Frontal cortex (tissue), 4 donors: ENCODE data around the gene RASGRP3. TPM values are rescaled to one million over a fixed set of nuclear protein-coding genes. Genes with fewer than 3 reads are reported as not detected.

ENCODE experiments used
- DNase-seq, 2 donors: peaks; one replicate each; pipeline ENCODE4 v3.0.0; 2012; ENCODE audit warnings: low spot score in 2 of 2
- FAIRE-seq: peaks from 2 replicates; lab custom pipeline; 2012; peaks lifted over from hg19 to GRCh38; lab: Jason Lieb, UNC
- total RNA-seq: library from RNA; depleted of rRNA; stranded (reverse); fragments of >200 nt; gene quantifications from one replicate; pipeline ENCODE4 v1.2.3, GENCODE V29; 2014
- donor health status: control.
- donor health status: control.
- donor health status: control.

Gene RASGRP3
- total RNA-seq, 1 donor from 2014 or later = 7.7 TPM

DNA sequence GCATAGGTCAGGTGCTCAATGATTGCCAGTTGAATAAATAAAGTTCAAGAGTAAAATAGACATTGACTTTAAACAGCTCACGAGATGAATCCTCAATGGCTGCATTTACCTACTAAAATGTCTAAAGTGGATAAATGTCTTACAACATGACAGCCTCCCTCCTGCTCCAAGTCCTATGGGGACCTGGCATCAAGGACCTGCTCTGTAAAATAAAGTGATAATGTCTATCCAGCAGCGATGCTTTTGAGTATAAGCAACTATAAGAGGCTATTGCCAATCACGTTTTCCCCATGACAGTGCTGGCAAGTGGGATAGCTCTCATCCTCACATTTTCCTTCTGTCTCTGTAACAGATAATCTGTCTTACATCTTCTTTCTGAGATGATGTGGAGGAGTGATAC lies 37.0 kb downstream of the RASGRP3 start:
- FAIRE-seq = no peak
- DNase-seq = no peak

DNA sequence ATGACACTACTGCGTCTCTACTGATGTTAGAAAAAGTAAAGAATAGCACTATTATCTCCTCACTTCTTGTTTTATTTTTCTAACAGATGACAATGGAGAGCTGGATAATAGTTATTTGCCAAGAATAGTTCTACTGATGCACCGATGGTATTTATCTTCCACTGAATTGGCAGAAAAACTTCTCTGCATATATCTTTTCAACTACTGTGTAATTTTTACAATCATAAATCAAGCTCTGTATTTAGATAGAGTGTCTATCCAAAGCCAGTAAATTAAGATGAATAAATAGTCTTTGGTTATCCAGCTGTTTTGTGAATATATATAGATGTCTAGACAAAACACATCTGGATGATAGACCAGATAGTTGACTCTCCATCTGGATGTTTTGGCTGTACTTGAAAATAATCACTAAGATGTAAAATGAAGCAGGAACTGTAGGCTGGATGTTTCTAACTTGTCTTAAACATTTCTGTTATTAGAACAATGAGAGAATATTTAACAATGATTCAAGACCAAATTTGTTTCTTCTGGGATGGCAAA lies 40.1 kb downstream of the RASGRP3 start:
- FAIRE-seq = no peak
- DNase-seq = no peak

DNA sequence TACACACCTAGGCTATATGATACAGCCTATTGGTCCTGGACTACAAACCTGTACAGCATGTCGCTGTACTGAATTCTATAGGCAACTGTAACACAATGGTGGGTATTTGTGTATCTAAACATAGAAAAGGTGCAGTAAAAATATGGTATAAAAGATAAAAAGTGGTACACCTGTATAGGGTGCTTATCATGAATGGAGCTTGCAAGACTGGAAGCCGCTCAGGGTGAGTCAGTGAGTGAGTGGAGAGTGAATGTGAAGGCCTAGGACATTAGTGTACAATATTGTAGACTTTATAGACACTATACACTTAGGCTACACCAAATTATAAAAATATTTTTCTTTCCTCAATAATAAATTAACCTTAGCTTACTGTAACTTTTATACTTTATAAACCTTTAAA lies 41.8 kb downstream of the RASGRP3 start:
- no peak for DNase-seq

DNA sequence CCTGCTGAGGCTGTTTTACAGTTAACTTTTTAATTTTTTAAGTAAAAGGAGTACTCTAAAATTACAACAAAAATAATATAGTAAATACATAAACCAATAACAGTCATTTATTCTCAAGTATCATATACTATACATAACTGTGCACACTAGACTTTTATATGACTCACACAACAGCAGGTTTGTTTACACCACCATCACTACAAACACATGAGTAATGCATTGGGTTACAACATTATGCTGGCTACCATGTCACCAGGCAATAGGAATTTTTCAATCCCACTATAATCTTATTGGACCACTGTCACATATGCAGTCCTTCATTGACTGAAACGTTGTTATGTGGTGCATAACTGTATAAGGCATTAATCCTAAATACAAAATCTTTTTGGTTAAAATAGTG lies 42.5 kb downstream of the RASGRP3 start:
- DNase-seq = no peak
- no peak for FAIRE-seq

More for the DNA sequence above, 41.8 kb downstream of the RASGRP3 start:
- FAIRE-seq = peak; percentile 68

DNA sequence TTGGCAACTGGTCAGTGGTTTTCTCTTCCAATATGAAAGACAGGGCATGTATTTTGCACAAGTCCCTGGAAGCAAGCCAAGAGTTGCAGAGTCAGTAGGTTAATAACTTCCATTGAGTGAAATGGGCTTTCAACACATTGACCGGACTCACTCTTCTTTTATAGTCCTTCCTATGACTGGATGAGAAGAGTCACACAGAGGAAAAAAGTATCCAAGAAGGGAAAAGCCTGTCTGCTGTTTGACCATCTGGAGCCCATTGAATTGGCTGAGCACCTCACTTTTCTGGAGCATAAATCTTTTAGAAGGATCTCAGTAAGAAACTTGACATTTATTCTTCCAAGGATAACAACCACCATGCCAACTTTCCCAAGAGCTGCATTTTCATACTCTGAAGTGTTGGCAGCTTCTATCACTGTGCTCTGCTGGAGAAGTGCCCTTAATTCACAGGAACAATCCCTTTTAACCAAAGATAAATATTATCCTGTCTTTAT lies 45.4 kb downstream of the RASGRP3 start:
- no peak for DNase-seq
- no peak for FAIRE-seq

DNA sequence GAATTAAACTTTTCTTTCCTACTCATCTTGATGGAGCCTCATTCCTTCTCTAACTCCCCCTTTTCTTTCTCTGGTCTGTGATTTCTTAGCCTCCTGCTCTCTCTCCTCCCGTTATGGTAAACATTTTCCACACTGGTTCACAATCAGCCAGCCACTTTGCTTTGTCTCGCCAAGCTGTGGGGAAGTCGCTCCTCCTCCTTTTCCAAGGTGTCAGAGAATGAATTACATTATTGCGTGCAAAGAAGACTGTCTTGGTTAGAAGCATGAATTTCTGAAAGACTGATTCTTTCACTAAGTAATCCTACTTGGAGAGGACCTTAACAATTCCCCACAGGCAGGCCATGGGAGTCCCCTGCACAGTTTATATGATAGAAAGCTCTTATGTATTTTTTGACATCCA lies 46.1 kb downstream of the RASGRP3 start:
- no peak for FAIRE-seq

DNA sequence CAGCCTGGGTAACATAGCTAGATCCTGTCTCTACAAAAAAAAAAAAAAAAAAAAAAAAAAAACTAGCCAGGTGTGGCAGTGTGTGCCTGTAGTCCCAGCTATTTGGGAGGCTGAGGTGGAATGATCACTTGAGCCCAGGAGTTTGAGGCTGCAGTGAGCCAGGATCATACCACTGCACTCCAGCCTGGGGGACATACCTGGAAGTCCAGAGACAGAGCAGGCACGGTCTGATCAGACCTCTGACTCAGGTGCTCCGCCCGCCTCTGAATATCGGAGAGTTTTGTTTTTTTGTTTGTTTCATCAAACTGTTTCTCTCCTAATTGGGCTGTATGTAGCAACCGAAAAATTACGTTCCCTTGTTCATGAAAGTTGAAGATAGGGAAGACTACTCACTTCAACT lies 49.2 kb downstream of the RASGRP3 start:
- DNase-seq (no peak), FAIRE-seq (no peak)

More for the DNA sequence above, 46.1 kb downstream of the RASGRP3 start:
- no peak for DNase-seq

DNA sequence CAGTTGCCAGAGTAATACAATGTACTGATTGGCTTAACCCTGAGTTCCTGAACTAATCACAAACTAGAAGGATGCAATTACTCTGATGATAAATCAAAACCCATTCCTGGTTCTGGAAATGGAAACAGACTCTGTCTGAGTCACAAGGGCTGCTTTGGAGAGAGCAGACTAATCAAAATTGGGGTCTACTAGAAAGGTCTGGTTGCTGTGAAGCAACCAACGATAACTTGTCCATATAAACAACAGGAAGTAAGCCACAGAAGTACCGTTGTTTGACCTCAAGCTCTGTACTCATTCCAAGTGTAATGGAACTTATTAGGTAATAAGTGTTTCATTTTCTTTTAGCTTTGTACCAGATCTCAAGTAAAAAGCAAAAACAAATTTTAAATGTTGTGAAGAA lies 49.7 kb downstream of the RASGRP3 start:
- no peak for DNase-seq
- FAIRE-seq = no peak

DNA sequence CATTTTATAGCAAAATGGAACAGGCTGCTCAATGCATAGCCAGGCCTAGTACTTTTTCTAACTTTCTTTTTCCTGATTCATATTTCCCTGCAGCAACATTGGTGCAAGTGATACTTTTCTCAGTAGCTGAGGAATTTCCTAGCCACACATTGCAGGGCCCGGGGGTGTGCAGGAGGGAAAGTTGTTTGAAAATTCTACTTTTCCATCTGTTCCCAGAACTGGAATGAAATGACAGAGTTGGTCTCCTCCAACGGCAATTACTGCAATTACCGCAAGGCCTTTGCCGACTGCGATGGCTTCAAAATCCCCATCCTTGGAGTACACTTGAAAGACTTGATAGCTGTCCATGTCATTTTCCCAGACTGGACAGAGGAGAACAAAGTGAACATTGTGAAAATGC lies 50.5 kb downstream of the RASGRP3 start:
- FAIRE-seq (no peak), DNase-seq (no peak)

DNA sequence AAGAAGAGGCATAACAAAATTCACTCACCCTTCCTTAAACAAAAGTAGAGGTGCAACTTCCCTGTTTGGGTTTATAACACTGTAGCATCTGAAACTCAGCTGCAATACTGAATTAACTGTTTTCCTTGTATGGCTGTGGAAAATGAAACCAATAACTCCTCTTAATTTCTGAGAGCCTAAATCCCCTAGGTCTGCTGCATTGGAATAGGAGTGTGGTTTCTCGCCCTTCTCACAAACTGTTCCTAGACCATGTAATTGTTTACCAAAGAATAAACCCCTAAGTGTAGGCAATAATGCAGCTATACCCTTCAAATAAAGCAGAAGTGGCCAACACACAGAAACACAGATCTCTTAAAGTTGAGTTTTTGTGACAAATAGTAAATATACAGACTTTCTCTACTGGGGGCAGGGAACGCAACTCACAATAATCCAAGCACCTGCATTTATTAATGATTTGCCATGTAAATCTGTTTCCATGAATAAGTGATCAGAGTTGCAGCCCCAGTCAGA lies 52.0 kb downstream of the RASGRP3 start:
- DNase-seq = no peak
- no peak for FAIRE-seq

DNA sequence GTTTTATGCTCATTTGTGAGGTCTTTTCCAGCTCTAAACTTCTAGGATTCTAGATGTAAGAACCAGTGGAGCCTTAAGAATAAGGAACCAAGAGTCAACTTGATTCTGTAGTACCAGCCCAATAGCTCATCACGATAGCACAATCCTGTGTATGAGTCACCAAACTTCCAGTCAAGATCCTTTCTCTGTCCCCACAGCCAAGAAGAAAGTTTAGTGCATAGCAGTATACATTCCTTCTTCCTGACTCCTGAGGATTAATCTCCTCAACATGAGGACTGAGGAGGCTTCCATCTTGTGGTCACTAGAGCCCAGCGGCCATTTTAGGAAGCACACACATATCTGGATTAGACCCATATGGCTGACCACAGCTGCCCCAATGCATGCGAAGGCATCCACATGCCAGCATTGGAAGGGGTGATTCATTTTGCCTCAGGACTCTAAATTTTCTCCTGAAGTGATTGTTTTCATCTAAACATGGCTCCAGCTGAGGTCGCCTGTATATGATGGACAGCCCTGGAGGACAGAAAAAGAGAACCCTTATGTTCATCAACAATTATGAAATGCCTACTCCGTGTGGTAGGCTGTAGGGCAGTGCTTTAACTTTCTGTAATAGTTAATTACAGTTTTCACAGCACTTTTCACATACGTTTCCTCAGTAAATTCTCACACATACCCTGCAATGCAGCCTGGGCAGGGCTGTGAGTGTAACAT lies 53.5 kb downstream of the RASGRP3 start:
- no peak for FAIRE-seq
- DNase-seq = no peak

DNA sequence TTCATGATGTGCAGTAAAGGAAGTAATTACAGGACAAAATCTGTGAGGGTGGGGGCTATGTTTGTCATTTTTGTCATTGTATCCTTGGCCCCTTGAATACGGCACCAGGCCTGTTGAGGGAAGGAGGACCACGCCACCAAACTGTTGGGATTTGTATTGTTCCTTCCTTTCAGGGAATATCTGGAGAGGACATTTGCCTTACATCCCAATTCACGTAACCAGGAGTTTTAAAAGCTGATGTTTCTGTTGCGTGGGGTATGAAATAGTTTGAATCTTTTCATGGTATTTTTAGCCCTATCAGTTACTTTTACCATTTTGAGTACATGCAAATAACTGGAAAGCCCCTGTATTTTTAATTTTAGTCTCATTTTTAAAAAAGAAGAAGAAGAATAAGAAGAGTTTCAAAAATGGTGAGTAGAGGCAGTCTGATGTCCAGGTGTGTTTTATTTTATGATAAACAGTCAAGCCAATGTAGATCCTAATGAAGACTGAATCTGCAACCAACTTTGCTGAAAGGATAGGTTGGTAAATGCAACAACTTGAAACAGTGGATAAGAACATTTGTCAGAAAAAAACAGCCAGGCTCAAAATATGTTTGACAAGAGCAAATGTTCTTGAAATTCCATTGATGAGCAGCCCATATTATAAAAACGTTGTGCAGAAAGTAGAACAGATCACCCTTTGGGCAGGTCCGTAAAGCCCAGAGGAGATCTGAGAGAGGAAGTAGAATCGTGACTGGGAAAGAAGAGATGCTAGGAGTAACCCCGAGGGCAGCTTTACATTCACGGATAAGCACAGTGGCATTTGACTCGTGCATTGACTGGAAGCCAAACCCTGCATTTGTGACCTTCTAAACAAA lies 54.5 kb downstream of the RASGRP3 start:
- FAIRE-seq = no peak

DNA sequence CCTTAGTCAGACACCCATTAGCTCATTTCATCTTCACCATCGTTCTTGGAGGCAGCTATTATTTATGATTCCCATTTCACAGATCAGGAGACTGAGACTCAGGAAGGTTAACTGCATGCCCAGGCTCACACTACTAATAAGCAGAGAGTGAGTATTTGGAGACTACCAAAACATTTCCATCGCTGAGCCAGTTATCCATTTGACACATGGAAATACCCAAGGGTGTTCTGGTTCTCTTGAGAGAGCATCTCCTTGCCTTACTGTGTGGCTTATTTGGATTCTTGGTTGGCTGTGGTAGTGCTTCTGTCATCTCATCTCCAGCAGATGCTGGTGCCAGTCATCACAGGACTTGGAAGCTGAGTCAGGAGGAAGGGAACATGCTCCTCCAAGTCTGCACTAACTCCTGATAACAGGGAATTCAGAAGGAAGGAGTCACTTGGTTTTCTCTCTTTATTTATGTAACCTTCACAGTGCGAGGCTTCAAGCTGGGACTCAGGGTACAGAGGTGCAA lies 55.2 kb downstream of the RASGRP3 start:
- FAIRE-seq (no peak), DNase-seq (no peak)

More for the DNA sequence above, 54.5 kb downstream of the RASGRP3 start:
- no peak for DNase-seq

DNA sequence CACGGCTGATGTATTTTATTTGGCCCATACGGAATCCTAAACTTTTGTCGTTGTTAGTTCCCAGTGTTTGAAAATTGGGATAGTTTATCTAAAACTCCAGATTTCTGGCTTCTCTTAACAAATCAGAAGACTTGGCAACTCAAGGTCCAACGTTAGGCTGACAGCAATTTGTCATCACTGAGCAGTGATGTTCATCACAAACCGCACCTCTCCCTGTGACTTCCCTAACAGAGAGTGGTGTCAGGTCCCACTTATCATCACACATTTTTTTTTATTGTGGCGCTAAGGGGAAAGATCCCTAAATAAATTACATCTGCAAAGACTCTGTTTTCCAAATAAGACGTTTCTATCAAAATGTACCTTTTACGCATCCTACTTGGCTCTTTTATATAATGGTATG lies 55.7 kb downstream of the RASGRP3 start:
- no peak for DNase-seq
- FAIRE-seq = no peak

DNA sequence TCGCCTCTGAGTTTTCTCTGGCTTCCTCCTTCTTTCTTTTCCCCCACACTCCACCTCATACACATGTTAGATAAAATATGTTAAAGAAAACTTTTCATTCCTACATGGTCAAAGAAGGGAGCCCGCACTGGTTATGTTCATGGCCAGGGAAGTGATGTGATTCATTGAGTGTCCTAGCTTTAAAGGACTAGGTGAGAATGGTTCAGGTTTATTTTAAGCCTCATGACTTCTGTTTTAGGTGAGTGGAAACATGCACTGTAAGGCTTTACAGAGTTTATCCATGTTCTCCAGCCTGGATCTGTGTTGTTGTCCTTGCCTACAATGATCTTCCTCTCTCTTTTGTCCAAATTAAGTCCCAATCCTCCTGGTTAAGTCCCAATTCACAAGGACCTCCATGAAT lies 56.5 kb downstream of the RASGRP3 start:
- no peak for DNase-seq
- no peak for FAIRE-seq

DNA sequence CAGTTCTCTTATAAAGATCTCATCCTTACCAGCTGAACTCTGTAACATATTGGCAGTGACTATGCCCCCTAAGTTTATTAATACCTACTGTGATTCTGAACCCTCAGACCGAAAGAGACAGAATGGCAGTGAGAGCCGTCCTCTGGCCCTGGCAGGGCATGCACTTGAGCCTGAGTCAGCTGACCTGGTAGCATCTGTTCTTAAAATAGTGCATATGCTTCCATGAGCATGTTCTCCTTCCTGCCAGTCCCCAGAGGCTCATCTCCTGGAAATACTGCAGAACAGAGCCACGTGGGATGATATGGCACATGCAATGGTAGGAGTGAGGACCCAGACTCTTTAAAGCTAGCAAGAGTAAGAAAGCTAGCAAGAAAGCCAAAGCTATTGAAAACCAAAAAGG lies 59.0 kb downstream of the RASGRP3 start:
- no peak for DNase-seq
- FAIRE-seq = no peak

DNA sequence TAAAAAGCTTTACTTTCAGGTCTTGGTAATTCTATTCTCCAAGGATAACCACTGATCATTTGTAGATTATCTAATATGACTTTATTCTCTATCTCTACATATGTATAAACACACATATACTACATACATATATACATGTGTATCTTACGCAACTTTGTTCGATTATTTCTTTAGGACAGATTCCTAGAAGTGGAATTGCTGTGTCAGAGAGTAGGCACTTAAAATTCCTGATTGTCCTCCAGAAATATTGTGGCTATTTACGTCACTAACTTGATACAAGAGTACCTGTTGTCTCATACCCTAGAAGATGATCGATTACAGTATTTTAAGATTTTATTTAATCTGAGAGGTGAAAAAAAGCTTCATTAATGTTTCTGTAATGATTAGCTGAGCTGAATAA lies 64.8 kb downstream of the RASGRP3 start:
- FAIRE-seq (no peak), DNase-seq (no peak)

DNA sequence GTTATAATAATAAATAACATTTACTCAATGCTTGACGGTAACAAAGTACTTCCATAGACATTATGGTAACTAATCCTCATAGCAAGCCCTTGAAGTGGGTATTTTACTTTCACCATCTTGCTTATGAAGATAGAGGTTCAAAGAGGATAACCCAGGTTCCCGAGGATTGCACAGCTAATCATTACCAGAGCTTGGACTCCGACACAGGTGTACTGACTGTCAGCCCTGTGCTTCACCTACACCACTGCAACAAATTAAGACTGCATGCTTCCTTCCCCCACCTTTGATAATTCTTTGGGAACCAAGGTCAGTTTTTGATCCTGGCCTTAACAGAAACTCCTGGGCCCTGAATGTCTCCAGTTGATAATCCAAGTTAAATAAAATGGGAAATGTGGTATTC lies 73.8 kb downstream of the RASGRP3 start:
- FAIRE-seq = no peak
- no peak for DNase-seq

DNA sequence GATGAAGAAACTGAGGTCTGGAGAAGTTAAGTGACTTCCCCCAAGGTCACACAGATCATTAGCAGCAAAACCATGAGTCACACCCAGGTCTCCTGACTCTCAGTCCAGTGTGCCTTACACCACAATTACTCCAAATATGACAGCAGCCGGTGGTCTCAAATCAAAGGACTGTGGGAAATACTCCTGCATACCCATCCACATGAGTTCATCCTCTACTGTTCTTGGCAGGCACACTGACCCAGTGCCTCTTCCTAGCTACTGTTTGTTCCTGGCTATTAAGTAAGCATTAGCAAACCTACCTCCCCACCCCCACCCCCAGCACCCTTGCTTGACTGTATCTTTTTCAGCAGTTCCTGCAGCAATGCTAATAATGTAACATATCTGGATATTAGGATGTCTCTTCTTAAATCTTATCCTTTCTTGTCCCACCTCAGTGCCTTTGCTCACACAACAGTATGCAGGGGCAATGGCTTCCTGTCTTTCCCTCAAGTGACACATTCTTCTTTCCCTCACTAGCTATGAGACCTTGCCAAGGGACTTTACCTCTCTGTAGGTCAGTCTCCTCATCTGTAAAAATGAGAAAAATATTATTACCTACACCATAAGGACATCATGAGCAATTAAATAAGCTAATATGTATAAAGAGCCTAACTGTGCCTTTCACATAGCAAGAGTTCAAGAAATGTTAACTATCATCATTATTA lies 76.5 kb downstream of the RASGRP3 start:
- FAIRE-seq = no peak
- DNase-seq = no peak

DNA sequence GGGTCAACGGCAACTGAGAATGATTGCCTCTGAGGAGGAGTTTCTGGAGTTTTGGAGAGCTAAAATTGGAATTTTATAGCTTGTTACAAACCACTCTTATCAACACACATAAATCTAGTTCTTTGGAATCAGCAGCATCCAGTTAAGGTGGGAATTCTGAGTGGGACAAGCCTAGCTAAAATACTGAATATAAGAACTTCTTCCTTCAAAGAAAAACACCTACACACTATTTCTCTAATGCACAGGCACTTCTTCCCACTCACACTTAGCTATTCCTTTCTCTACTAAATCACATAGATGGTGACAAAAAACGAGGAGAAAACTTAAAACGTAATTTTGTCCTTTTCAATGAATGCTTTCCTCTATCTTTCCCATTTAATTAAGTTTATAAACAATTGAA lies 79.2 kb downstream of the RASGRP3 start:
- FAIRE-seq = no peak
- DNase-seq = no peak
